Measurements from ENCODE around the gene AOPEP.

AOPEP gene

GRCh38 chr9:95004411-95005277 lies 278.1 kb downstream of the AOPEP start:
- POLR2A ChIA-PET: no interaction called here
- H3K36me3 ChIP-seq (ENCODE audit: control insufficient read depth in 2 of 2, insufficient read depth in 1 of 2, low read length in 2 of 2): no peaks in the 10 kb centered on the region
- peak overlapping the region; percentile 78; the same call in 1 of the 2 replicates for H3K27ac ChIP-seq (ENCODE audit: extremely low read depth, low read depth, low read length)
- no peaks in the 10 kb centered on the region; the same call in 1 of the 2 replicates for H3K4me1 ChIP-seq (ENCODE audit: control insufficient read depth, insufficient read depth, low read length)
- no peaks in the 10 kb centered on the region for H3K9me3 ChIP-seq (ENCODE audit: control insufficient read depth, insufficient read depth, low read depth, low read length)
- CTCF ChIA-PET: no interaction called here
- H3K4me3 ChIP-seq (ENCODE audit: low read depth, low read length): peak overlapping the region; percentile 73
- TF ChIP-seq ZFHX2 (tag by site-specific recombination; conservative IDR thresholded peaks at IDR 0.05) (0 out of 2 replicates have a peak, but pooled peaks have one; percentile 10), SALL2 (tag by site-specific recombination; IDR thresholded peaks at IDR 0.05; ENCODE audit: borderline replicate concordance) (no peak), ZSCAN30 (tag by site-specific recombination; IDR thresholded peaks at IDR 0.05) (0 out of 2 replicates have a peak, but pooled peaks have one; percentile 7), HOXC10 (CRISPR knock-in tag; IDR thresholded peaks at IDR 0.05) (0 out of 2 replicates have a peak, but pooled peaks have one; percentile 71), ZXDB (tag by site-specific recombination; IDR thresholded peaks at IDR 0.05) (0 out of 2 replicates have a peak, but pooled peaks have one; percentile 41), KLF1 (tag by site-specific recombination; IDR thresholded peaks at IDR 0.05) (no peak), ZNF510 (tag by site-specific recombination; IDR thresholded peaks at IDR 0.05; ENCODE audit: insufficient replicate concordance) (no peak), FEZF1 (tag by site-specific recombination; IDR thresholded peaks at IDR 0.05) (no peak), ZBTB20 (tag by site-specific recombination; IDR thresholded peaks at IDR 0.05) (peak; percentile 77), ZBTB8A (tag by site-specific recombination; IDR thresholded peaks at IDR 0.05) (peak; percentile 90), ZNF654 (tag by site-specific recombination; IDR thresholded peaks at IDR 0.05; ENCODE audit: low read depth) (no peak), ZNF26 (tag by site-specific recombination; IDR thresholded peaks at IDR 0.05) (no peak), ZNF610 (tag by site-specific recombination; IDR thresholded peaks at IDR 0.05; ENCODE audit: borderline replicate concordance) (no peak), ZNF175 (tag by site-specific recombination; IDR thresholded peaks at IDR 0.05) (no peak), BCL11A (tag by site-specific recombination; IDR thresholded peaks at IDR 0.05; ENCODE audit: low read depth) (no peak), ZNF366 (tag by site-specific recombination; conservative IDR thresholded peaks at IDR 0.05) (no peak), ZNF398 (tag by site-specific recombination; IDR thresholded peaks at IDR 0.05) (0 out of 2 replicates have a peak, but pooled peaks have one; percentile 21), ZNF114 (tag by site-specific recombination; IDR thresholded peaks at IDR 0.05) (no peak), ZNF23 (tag by site-specific recombination; IDR thresholded peaks at IDR 0.05; ENCODE audit: borderline replicate concordance) (no peak), KLF7 (tag by site-specific recombination; IDR thresholded peaks at IDR 0.05; ENCODE audit: borderline replicate concordance) (no peak), ZBTB10 (tag by site-specific recombination; IDR thresholded peaks at IDR 0.05) (0 out of 2 replicates have a peak, but pooled peaks have one; percentile 40), ZNF350 (tag by site-specific recombination; IDR thresholded peaks at IDR 0.05) (no peak), ZEB2 (tag by site-specific recombination; IDR thresholded peaks at IDR 0.05) (0 out of 2 replicates have a peak, but pooled peaks have one; percentile 55), SCRT2 (tag by site-specific recombination; IDR thresholded peaks at IDR 0.05) (no peak)
- TF ChIP-seq, protein P1, sequence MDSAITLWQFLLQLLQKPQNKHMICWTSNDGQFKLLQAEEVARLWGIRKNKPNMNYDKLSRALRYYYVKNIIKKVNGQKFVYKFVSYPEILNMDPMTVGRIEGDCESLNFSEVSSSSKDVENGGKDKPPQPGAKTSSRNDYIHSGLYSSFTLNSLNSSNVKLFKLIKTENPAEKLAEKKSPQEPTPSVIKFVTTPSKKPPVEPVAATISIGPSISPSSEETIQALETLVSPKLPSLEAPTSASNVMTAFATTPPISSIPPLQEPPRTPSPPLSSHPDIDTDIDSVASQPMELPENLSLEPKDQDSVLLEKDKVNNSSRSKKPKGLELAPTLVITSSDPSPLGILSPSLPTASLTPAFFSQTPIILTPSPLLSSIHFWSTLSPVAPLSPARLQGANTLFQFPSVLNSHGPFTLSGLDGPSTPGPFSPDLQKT (IDR thresholded peaks at IDR 0.05; ENCODE audit: borderline replicate concordance, low read depth, low read length): no peak
- TF ChIP-seq, protein P2, sequence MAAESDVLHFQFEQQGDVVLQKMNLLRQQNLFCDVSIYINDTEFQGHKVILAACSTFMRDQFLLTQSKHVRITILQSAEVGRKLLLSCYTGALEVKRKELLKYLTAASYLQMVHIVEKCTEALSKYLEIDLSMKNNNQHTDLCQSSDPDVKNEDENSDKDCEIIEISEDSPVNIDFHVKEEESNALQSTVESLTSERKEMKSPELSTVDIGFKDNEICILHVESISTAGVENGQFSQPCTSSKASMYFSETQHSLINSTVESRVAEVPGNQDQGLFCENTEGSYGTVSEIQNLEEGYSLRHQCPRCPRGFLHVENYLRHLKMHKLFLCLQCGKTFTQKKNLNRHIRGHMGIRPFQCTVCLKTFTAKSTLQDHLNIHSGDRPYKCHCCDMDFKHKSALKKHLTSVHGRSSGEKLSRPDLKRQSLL (tag by site-specific recombination; IDR thresholded peaks at IDR 0.05): no peak
- TF ChIP-seq, protein P3, sequence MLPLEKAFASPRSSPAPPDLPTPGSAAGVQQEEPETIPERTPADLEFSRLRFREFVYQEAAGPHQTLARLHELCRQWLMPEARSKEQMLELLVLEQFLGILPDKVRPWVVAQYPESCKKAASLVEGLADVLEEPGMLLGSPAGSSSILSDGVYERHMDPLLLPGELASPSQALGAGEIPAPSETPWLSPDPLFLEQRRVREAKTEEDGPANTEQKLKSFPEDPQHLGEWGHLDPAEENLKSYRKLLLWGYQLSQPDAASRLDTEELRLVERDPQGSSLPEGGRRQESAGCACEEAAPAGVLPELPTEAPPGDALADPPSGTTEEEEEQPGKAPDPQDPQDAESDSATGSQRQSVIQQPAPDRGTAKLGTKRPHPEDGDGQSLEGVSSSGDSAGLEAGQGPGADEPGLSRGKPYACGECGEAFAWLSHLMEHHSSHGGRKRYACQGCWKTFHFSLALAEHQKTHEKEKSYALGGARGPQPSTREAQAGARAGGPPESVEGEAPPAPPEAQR (tag by site-specific recombination; IDR thresholded peaks at IDR 0.05): no peak

All from HEK293 (cell line).